ENCODE results near the gene ATP6V0A1.

GRCh38 chr17:42414704-42415409 is 43.8 kb upstream of the ATP6V0A1 start:
- TF ChIP-seq CTCF (IDR thresholded peaks at IDR 0.05) (no peak), POLR2A (IDR thresholded peaks at IDR 0.05) (no peak)
